ENCODE data around the gene KANSL1. TPM values are rescaled to one million over a fixed set of nuclear protein-coding genes. Genes with fewer than 3 reads are reported as not detected.

Gene KANSL1
- total and polyA plus RNA-seq, 9 of the 15 experiments (the other 6 are each of a cell fraction or from before 2014, with no cell fraction given): 3.6 to 55.4 (median 31.8) TPM

DNA sequence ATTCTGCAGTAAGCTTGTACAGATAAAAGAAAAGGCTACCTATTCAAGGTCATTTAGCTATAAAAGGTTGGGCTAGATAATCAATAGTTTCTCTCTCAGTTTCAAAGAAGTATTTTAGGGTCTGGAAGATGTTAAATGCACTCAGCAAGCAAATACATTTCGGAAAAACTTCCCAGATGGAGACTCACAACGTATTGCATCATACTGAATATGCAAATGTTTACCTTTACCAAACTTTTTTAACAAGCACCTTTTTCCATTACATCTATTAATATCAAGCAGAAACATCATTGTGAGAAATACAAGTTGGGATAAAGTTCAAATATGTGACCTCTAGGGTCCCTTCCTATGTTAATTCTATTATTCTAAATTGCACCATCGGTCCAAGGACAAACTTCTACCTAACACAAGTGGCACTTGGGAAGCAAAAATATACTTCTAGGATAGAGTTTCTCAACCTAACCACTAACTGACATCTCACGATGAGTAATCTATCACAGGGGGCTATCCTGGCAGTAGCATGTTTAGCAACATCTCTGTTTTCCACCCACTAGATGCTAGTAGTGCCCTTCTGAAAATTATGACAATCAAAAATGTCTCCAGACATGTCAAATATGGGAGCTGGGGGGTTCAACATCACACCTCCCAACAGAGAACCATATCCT, 14.5 kb downstream of the KANSL1 start (continued):
- TF ChIP-seq EP400 (IDR thresholded peaks at IDR 0.05) (no peak), NONO (IDR thresholded peaks at IDR 0.05; ENCODE audit: low read depth in 2 of 2, low read length in 1 of 2) (no peak), SAP30 (IDR thresholded peaks at IDR 0.05; ENCODE audit: borderline replicate concordance, insufficient read depth, low read depth, low read length, poor library complexity, severe bottlenecking) (no peak), GATA2 (CRISPR knock-in tag; IDR thresholded peaks at IDR 0.05) (no peak), TBP (optimal IDR thresholded peaks at IDR 0.05; ENCODE audit: low read depth, low read length) (no peak), ESRRB (CRISPR knock-in tag; IDR thresholded peaks at IDR 0.05; ENCODE audit: borderline replicate concordance) (no peak), MYC (IDR thresholded peaks at IDR 0.05; ENCODE audit: low read depth, low read length) (no peak), MYC (CRISPR knock-in tag; IDR thresholded peaks at IDR 0.05; ENCODE audit: borderline replicate concordance, low read depth) (no peak), ZNF436 (CRISPR knock-in tag; IDR thresholded peaks at IDR 0.05) (no peak)
- TF ChIP-seq, protein P1, sequence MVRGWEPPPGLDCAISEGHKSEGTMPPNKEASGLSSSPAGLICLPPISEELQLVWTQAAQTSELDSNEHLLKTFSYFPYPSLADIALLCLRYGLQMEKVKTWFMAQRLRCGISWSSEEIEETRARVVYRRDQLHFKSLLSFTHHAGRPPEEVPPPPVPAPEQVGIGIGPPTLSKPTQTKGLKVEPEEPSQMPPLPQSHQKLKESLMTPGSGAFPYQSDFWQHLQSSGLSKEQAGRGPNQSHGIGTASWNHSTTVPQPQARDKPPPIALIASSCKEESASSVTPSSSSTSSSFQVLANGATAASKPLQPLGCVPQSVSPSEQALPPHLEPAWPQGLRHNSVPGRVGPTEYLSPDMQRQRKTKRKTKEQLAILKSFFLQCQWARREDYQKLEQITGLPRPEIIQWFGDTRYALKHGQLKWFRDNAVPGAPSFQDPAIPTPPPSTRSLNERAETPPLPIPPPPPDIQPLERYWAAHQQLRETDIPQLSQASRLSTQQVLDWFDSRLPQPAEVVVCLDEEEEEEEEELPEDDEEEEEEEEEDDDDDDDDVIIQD (CRISPR knock-in tag; IDR thresholded peaks at IDR 0.05): no peak
- TF ChIP-seq, protein P2, sequence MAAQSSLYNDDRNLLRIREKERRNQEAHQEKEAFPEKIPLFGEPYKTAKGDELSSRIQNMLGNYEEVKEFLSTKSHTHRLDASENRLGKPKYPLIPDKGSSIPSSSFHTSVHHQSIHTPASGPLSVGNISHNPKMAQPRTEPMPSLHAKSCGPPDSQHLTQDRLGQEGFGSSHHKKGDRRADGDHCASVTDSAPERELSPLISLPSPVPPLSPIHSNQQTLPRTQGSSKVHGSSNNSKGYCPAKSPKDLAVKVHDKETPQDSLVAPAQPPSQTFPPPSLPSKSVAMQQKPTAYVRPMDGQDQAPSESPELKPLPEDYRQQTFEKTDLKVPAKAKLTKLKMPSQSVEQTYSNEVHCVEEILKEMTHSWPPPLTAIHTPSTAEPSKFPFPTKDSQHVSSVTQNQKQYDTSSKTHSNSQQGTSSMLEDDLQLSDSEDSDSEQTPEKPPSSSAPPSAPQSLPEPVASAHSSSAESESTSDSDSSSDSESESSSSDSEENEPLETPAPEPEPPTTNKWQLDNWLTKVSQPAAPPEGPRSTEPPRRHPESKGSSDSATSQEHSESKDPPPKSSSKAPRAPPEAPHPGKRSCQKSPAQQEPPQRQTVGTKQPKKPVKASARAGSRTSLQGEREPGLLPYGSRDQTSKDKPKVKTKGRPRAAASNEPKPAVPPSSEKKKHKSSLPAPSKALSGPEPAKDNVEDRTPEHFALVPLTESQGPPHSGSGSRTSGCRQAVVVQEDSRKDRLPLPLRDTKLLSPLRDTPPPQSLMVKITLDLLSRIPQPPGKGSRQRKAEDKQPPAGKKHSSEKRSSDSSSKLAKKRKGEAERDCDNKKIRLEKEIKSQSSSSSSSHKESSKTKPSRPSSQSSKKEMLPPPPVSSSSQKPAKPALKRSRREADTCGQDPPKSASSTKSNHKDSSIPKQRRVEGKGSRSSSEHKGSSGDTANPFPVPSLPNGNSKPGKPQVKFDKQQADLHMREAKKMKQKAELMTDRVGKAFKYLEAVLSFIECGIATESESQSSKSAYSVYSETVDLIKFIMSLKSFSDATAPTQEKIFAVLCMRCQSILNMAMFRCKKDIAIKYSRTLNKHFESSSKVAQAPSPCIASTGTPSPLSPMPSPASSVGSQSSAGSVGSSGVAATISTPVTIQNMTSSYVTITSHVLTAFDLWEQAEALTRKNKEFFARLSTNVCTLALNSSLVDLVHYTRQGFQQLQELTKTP (IDR thresholded peaks at IDR 0.05; ENCODE audit: low read depth in 1 of 2, partially characterized antibody in 2 of 2): peak in 1 of 2 experiments; percentile 4
- TF ChIP-seq, protein P3, sequence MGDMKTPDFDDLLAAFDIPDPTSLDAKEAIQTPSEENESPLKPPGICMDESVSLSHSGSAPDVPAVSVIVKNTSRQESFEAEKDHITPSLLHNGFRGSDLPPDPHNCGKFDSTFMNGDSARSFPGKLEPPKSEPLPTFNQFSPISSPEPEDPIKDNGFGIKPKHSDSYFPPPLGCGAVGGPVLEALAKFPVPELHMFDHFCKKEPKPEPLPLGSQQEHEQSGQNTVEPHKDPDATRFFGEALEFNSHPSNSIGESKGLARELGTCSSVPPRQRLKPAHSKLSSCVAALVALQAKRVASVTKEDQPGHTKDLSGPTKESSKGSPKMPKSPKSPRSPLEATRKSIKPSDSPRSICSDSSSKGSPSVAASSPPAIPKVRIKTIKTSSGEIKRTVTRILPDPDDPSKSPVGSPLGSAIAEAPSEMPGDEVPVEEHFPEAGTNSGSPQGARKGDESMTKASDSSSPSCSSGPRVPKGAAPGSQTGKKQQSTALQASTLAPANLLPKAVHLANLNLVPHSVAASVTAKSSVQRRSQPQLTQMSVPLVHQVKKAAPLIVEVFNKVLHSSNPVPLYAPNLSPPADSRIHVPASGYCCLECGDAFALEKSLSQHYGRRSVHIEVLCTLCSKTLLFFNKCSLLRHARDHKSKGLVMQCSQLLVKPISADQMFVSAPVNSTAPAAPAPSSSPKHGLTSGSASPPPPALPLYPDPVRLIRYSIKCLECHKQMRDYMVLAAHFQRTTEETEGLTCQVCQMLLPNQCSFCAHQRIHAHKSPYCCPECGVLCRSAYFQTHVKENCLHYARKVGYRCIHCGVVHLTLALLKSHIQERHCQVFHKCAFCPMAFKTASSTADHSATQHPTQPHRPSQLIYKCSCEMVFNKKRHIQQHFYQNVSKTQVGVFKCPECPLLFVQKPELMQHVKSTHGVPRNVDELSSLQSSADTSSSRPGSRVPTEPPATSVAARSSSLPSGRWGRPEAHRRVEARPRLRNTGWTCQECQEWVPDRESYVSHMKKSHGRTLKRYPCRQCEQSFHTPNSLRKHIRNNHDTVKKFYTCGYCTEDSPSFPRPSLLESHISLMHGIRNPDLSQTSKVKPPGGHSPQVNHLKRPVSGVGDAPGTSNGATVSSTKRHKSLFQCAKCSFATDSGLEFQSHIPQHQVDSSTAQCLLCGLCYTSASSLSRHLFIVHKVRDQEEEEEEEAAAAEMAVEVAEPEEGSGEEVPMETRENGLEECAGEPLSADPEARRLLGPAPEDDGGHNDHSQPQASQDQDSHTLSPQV (IDR thresholded peaks at IDR 0.05): no peak
- TF ChIP-seq, protein P4, sequence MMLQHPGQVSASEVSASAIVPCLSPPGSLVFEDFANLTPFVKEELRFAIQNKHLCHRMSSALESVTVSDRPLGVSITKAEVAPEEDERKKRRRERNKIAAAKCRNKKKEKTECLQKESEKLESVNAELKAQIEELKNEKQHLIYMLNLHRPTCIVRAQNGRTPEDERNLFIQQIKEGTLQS (IDR thresholded peaks at IDR 0.05): peak; percentile 93
- TF ChIP-seq, protein P4 (CRISPR knock-in tag; conservative IDR thresholded peaks at IDR 0.05): no peak

All from K562 (cell line).